ENCODE results near the gene RBM33. TPM values are rescaled to one million over a fixed set of nuclear protein-coding genes. Genes with fewer than 3 reads are reported as not detected.

Gene RBM33
- total RNA-seq, 1 experiment from 2014 or later, result 80.5 TPM

DNA sequence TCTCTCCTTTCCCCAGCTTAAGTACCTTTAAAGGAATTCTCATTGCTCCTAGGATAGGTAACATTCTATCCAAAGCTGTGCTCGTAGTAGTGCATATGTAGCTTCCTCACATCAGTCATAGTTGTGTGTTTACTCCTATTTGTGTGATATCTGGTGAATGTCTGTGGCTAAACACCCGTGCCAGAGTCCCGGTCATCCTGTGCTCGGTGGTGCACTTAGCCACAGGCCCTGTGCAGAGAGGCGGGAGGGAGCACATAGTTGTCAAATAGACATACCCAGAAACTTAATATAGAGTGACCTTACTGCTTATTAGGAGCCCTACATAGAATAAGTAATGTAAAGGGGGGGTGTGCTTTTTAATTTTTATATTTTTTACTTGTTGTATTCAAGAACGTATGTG, 76.6 kb downstream of the RBM33 start:
- no TSS peak for BruUV-seq (replicated peaks)
- TF ChIP-seq, protein P1, sequence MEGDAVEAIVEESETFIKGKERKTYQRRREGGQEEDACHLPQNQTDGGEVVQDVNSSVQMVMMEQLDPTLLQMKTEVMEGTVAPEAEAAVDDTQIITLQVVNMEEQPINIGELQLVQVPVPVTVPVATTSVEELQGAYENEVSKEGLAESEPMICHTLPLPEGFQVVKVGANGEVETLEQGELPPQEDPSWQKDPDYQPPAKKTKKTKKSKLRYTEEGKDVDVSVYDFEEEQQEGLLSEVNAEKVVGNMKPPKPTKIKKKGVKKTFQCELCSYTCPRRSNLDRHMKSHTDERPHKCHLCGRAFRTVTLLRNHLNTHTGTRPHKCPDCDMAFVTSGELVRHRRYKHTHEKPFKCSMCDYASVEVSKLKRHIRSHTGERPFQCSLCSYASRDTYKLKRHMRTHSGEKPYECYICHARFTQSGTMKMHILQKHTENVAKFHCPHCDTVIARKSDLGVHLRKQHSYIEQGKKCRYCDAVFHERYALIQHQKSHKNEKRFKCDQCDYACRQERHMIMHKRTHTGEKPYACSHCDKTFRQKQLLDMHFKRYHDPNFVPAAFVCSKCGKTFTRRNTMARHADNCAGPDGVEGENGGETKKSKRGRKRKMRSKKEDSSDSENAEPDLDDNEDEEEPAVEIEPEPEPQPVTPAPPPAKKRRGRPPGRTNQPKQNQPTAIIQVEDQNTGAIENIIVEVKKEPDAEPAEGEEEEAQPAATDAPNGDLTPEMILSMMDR (IDR thresholded peaks at IDR 0.05; ENCODE audit: unreplicated experiment), result no peak
- ChIA-PET POLR2A (no interaction called here), CTCF (interaction anchor here (0.6 kb wide), 1 partner anchor 124 kb away, joined by 4 read pairs; no protein-coding TSS in a partner anchor)
- no peak overlapping the region for H3K4me3 Mint-ChIP-seq (ENCODE audit: unreplicated experiment)
- H3K36me3 Mint-ChIP-seq (ENCODE audit: insufficient read depth, unreplicated experiment), result peaks cover 43% of the 10 kb centered on the region
- no peak overlapping the region for H3K27ac Mint-ChIP-seq (ENCODE audit: low read depth, unreplicated experiment)
- intact Hi-C loops (cut with micrococcal nuclease), result no loop called here
- no peaks in the 10 kb centered on the region for H3K4me1 Mint-ChIP-seq (ENCODE audit: insufficient read depth, unreplicated experiment)
- H3K9me3 Mint-ChIP-seq (ENCODE audit: unreplicated experiment), result no peaks in the 10 kb centered on the region
- DNase-seq (ENCODE audit: unreplicated experiment), result no peak
- H3K27me3 Mint-ChIP-seq (ENCODE audit: insufficient read depth, unreplicated experiment), result no peaks in the 10 kb centered on the region

DNA sequence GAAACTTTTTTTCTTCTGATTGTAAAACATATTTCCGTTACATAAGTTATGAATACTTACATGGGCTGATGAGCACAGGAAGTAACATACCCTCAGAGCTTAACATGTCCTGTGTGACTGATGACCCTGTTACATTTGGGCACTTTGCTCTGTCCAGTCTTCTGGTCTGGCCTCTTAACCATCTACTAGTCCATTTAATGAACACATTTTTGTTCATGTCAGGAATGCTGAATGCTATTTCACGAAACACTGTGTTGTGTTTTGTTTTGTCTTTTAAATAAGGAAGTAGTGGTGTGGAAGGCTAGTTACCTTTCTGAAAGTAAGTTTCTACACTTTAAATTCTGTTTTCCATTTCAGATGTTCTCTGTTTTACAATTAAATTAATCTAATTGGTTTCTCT, 77.7 kb downstream of the RBM33 start:
- H3K4me1 Mint-ChIP-seq (ENCODE audit: insufficient read depth, unreplicated experiment), result no peaks in the 10 kb centered on the region
- H3K27ac Mint-ChIP-seq (ENCODE audit: low read depth, unreplicated experiment), result no peak overlapping the region
- POLR2A ChIA-PET, result interaction anchor here (1.3 to 1.7 kb wide), 2 partner anchors 9 to 20 kb away, joined by 4 to 8 read pairs; no protein-coding TSS in a partner anchor
- intact Hi-C loops (cut with micrococcal nuclease), result no loop called here
- CTCF ChIA-PET, result interaction anchor here (2.3 kb wide), 1 partner anchor 123 kb away, joined by 6 read pairs; no protein-coding TSS in a partner anchor
- H3K27me3 Mint-ChIP-seq (ENCODE audit: insufficient read depth, unreplicated experiment), result no peaks in the 10 kb centered on the region
- H3K36me3 Mint-ChIP-seq (ENCODE audit: insufficient read depth, unreplicated experiment), result peaks cover 43% of the 10 kb centered on the region
- H3K4me3 Mint-ChIP-seq (ENCODE audit: unreplicated experiment), result no peak overlapping the region
- TF ChIP-seq, protein P1 (IDR thresholded peaks at IDR 0.05; ENCODE audit: unreplicated experiment), result no peak
- BruUV-seq (replicated peaks), result no TSS peak
- H3K9me3 Mint-ChIP-seq (ENCODE audit: unreplicated experiment), result no peaks in the 10 kb centered on the region
- DNase-seq (ENCODE audit: unreplicated experiment), result no peak

DNA sequence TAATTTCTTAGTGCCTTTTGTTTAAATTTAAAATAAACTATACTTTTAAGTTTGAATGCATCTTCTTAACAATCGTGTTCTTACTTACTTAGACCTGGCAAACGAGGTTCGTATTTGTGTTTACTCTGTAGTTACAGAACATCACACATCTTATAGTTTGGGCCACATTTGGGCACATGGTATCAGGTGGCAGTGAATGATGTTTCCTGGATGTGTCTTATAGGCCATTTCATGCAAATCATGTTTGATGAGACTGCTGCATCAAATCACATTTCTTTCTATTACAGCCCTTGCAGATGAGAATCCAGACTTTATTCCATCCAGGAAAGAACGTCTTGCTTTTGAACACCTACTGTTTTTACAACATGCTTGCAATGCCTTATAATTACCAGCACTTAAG, 78.5 kb downstream of the RBM33 start:
- CTCF ChIA-PET, result interaction anchor here (2.3 kb wide), 1 partner anchor 123 kb away, joined by 6 read pairs; no protein-coding TSS in a partner anchor
- TF ChIP-seq, protein P1 (IDR thresholded peaks at IDR 0.05; ENCODE audit: unreplicated experiment), result no peak
- BruUV-seq (replicated peaks), result no TSS peak
- H3K4me1 Mint-ChIP-seq (ENCODE audit: insufficient read depth, unreplicated experiment), result no peaks in the 10 kb centered on the region
- no peaks in the 10 kb centered on the region for H3K9me3 Mint-ChIP-seq (ENCODE audit: unreplicated experiment)
- H3K27me3 Mint-ChIP-seq (ENCODE audit: insufficient read depth, unreplicated experiment), result no peaks in the 10 kb centered on the region
- no peak overlapping the region for H3K4me3 Mint-ChIP-seq (ENCODE audit: unreplicated experiment)
- POLR2A ChIA-PET, result interaction anchor here (0.7 to 1.7 kb wide), 3 partner anchors 8 to 124 kb away, joined by 3 to 8 read pairs (median 4); no protein-coding TSS in a partner anchor
- H3K27ac Mint-ChIP-seq (ENCODE audit: low read depth, unreplicated experiment), result no peak overlapping the region
- no peak for DNase-seq (ENCODE audit: unreplicated experiment)
- intact Hi-C loops (cut with micrococcal nuclease), result no loop called here
- H3K36me3 Mint-ChIP-seq (ENCODE audit: insufficient read depth, unreplicated experiment), result peaks cover 44% of the 10 kb centered on the region

DNA sequence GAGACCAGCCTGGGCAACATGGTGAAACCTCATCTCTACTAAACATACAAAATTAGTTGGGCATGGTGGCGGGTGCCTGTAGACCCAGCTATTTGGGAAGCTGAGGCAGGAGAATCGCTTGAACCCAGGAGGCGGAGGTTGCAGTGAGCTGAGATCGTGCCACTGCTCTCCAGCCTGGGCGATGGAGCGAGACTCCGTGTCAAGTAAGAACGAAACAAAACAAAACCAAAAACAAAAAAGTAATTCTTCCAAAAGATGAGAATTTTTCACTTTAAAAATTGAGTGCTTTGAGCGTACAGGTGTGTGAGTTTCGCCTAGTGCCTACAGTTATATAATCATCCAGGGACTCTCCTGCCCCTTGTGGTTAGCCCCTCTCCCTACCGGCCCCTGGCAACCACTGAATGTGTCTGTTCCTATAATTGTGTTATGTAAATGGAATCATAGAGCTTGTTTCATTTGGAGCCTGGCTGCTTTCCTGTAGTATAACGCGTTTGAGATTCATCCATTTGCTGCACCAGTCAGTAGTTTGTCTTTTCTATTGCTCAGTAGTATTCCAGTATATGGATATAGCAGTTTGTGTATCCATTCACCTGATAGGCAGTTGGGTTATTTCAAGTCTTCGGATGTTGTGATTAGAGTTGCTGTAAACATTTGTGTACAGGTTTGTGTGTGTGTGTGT, 80.0 kb downstream of the RBM33 start:
- intact Hi-C loops (cut with micrococcal nuclease), result no loop called here
- H3K9me3 Mint-ChIP-seq (ENCODE audit: unreplicated experiment), result no peaks in the 10 kb centered on the region
- POLR2A ChIA-PET, result no interaction called here
- H3K27ac Mint-ChIP-seq (ENCODE audit: low read depth, unreplicated experiment), result no peak overlapping the region
- CTCF ChIA-PET, result interaction anchor here (0.6 to 2.3 kb wide), 3 partner anchors 9 to 125 kb away, joined by 3 to 6 read pairs (median 3); no protein-coding TSS in a partner anchor
- peaks cover under 1% of the 10 kb centered on the region for H3K4me1 Mint-ChIP-seq (ENCODE audit: insufficient read depth, unreplicated experiment)
- TF ChIP-seq, protein P1 (IDR thresholded peaks at IDR 0.05; ENCODE audit: unreplicated experiment), result peak; percentile 20
- DNase-seq (ENCODE audit: unreplicated experiment), result no peak
- H3K4me3 Mint-ChIP-seq (ENCODE audit: unreplicated experiment), result no peak overlapping the region
- BruUV-seq (replicated peaks), result no TSS peak
- H3K36me3 Mint-ChIP-seq (ENCODE audit: insufficient read depth, unreplicated experiment), result peaks cover 47% of the 10 kb centered on the region
- no peaks in the 10 kb centered on the region for H3K27me3 Mint-ChIP-seq (ENCODE audit: insufficient read depth, unreplicated experiment)

Data from MCF 10A (cell line).